COLO829 (cell line): ENCODE measurements around the gene PAQR4.

ENCODE experiments used
- DNase-seq: peaks from one replicate; pipeline ENCODE4 v3.0.0; 2012; ENCODE audit warnings: low spot score

PAQR4 gene

DNA sequence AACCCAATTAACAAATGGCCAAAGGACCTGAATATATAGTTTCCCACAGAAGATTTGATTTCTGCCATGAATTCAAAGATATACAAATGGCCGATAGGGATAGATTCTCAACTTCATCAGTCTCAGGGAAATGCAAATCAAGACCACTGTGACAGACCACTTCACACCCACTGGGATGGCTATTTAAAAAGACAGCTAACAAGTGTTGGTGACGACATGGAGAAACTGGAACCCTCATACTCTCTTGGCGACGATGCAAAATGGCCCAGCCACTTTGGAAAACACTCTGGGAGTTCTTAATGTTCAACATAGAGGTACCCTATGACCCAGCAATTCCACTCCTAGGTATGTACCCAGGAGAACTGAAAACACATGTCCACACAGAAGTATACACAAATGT, 22.5 kb upstream of the PAQR4 start:
- no peak for DNase-seq

DNA sequence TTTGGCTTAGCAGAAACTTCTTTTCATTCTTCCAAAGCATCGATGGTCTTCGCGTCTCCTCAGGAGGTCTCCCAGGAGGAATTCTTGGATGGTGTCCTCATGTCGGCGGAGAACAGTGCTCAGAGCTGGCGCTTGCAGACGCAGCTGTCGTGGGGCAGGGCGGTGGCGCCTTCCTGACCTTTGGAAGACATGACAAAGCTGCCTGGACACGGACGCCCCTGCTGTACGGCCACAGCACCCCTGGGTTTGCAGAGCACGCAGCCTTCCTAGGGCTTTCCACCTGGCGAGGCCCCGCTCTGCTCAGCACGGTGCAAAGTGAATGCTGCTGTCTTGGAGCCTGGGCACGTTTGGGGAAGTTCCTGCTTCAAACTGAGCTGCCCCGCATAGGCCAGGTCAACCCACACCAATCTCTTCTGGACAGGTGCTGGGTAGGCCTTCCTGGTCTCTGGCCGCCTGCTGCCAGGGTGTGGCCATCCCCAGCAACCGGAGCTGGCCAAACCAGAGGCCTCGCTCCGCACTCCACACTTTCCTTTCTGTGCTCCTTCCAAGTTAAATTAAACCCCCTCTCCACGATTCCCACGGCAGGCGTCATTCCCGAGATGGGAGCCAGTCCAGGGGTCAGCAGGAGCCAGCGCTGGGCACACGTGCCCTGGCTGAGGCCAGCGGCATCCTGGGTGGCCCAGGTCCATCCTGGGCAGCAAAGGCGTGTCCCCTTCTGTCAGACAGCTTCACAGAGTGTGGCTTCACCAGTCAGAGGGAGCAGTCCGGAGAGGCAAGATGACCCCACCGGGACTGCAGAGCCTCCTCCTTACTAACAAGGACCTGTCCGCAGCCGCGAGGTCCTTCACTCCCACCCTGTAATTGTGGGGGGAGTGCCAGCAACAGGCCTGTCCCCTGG, 20.1 kb upstream of the PAQR4 start:
- no peak for DNase-seq

DNA sequence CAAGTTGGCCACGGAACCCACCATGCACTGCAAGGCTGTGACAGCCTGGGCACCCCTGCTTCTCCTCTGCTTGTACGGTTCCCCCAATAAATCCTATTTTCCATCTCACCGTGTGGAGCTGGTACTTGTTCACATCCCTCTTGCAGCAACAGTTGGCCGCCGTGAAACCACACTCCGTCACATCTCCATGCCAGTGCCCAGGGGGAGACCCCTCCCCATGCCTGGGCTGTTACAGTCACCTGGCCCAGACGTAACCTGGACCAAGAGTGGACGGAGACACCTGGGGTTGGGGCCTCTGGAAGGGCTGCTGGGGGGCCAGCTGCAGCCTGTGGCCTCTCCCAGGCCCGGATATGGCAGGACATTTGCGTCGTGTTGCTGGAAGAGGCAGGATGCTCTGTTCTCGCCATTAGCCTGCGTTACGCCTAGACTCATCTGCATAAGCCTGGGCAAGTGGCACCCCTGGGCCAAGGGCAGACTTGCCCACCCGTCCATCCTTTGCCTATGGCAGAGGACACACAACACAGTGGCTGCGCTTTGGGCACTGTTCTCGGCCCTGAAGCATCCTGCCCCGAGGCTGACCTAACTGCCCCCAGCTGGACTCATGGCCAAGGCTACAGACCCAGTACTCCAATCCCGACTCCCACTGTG, 19.3 kb upstream of the PAQR4 start:
- no peak for DNase-seq

DNA sequence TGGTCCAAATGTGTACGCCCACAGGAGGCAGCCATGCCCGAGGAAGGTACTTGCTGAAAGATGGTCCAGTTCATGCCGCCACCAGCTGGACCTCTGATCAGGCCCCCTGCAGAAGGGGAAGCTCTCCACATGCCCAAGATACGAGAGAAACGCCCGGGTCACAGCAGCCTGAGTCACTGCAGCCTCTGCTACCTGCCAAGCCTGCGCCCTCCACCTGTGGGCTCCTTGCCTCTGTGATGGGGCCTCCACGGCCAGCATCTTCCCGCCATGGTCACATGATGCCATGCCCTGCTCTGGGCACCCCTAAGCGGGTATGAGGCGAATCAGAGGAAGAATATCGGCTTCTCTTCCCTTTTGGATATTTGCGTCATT, 18.8 kb upstream of the PAQR4 start:
- DNase-seq, result no peak

DNA sequence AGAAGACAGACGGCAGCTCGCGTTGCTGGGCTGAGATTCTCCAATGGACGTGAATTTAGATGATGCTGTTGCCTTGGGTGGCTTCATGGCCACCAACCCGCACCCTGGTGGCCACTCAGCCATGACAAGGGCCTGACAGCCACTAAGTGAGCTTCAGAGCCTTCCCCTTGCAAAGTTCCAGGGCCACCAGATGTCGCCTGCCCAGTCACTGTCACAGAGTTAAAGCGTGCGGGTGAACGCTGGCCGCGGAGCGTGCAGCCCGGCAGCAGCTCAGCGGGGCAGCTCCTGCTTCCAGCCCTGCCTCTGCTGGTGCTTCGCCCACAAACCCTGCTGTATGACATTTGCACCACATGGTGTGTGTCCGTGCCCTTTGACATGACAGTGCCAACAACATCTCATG, 18.4 kb upstream of the PAQR4 start:
- DNase-seq, result no peak

DNA sequence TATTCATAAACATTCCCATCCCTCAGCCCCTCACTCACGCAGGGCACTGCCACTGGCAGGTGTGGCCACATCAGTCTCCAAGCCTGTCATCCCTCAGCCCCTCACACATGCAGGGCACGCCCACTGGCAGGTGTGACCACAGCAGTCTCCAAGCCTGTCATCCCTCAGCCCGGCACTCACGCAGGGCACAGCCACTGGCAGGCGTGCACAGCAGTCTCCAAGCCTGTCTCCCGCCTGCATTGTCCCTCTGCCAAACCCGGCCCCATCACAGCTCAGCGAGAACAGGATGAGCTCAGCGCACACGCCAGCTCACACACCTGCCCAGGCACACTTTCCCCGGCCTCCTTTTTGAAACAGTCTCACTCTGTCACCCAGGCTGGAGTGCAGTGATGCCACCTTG, 16.5 kb upstream of the PAQR4 start:
- DNase-seq, result no peak

DNA sequence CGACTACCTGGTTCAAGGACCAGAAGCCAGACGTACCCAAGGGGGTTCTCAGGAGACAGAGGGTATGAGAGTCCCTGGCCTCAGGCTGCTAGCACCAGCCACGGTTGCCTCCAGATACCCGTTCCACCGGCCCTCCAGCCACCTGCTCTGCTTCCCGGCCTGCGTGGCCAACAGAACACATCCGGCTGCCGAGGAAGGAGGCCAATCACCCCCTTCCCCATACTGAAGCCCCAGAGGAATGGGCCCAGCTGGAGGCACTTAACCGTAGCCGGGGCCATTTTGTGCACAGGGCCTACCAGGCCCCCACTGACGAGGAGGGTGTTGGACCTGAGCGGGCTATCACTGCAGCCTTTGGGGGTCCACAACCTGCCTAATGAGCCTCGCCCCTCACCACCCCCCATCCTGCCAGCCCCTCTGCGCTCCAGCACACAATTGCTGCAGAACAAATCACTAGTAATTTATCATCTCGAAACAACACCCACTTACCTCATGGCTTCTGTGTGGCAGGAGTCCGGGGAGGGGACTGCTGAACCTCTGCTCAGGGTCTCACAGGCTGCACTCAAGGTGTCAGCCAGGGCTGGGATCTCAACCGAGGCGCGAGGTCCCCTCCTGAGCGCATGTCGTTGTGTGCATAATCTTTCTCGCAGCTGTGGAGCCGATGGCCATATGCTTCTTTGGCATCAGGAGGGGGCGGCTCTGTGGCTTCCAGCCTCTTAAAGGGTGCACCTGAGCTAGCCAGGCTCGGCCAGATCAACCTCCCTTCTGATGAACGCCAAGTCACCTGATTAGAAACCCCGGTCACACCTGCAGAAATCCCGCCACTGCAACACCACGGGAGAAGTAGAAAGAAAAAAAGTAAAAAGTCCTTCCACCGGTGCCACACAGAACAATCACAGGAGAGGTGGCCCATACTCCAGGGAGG, 15.2 kb upstream of the PAQR4 start:
- no peak for DNase-seq

DNA sequence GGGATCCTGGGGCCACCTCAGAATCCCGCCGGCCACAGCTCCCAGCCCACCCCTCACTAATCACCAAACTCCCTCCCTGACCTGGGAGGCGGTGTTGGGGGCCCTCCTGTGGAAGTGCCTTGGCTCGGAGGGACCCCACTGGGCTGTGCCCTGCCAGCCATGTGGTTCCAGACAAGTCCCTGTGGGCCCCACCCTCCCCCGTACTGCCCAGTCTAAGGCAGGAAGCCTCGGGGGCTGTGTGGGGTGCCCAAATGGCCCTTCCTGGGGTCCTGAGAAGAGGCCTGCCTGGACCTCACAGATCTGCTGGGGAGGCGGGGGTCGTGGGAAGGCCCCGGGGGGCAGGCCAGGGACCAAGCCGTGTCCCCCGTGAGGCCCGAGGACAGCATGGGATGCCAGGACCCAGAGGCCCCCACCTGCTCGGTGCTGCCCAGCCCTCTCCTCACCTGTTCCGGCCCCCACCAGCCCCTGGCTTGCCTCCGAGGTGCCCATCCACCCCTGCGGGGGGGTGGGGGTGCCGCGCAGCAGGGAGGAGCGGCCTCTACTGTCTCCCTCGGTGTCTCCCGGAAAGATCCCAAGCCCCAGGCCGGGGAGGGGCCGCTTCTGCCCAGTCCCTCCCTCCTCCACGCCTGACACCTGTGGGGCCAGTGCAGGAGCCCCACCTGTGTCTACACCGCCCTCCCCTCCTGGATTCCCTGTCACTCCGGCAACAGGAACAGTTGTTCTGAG, 14.3 kb upstream of the PAQR4 start:
- no peak for DNase-seq

DNA sequence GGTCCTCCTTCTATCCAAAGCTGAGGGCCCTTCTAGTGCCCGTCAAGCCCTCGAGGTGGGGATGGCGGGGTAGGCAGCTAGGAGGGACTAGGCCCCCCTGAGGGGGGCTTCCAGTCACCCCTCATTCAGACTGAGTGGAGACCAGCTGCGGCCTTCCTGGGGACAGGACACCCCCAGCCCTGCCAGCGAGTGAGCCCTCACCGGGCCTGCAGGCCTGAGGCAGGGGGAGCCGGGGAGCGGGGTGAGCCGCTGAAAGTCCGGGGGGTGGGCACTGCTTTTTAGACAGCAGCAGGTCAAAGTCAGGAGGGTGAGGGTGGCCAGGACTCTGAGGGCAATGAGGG, 13.7 kb upstream of the PAQR4 start:
- DNase-seq, result no peak

DNA sequence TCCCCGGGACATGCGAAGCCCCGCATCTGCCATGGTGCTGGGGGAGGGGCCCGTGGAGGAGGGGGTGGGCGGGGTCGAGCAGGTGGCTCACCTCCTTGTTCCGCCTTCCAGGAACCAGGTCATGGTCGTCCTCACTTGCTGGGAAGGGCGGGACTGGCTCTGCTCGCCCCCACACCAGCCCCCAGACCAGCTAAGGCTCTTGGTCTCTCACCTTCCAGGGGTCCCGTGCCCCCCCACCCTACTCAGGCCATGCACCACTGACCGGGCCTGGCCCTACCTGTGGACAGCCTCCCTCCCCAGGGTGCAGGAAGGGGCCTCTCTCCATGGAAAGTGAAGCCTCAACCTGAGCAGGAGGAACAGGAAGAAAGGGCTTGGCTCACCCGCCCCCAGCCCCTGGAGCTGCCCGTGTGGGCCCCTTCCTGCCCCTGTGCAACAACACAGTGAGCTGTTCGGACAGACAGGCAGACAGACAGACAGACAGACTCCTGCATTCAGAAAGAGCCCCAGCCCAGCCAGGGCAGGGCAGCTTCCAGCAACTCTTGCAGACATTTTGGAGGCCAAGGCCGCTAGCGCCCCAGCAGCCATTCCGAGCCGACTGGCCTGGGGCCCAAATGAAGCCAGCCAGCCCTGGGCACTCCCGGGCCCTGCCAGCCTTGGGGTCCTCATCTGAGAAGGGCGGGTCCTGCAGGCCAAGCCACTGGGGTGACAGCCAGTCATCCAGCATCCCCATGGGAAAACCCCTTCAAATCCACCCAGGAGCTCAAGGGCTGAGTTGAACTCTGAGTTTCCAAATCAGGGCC, 13.2 kb upstream of the PAQR4 start:
- no peak for DNase-seq

DNA sequence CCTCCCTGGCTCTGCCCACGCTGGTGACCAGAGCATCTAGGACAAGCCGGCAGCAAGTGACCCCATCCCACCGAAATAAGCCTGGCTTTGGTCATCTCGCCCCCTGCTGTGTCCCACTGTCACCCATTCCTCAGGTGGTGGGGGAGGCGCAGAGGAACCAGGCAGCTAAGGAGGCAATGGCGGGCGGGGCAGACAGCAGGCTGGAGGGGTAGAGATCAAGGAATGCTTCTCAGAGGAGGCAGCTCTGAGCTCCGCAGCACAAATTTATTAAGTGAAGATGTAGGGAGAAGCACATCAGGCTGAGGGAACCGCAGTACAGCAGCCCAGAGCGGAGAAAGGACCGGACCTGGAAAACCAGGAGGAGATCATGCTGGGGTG, 12.6 kb upstream of the PAQR4 start:
- no peak for DNase-seq

DNA sequence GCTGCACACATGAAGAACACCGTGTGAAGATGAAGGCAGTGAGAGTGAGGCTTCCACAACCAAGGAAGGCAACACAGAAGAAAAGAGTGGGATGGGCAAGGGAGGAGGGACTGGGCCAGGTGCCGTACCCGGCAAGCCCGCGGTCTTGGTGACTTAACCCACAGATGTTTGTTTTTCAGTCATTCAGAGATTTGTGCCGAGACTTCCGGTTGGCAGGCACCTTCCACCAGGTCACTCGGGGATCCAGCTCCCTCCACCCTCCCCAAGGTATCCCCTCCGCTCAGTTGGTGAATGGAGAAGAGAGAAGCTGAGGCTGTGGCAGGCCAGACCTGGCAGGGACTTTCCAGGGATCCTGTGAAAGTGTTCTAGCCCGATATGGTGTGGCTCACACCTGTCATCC, 9.9 kb upstream of the PAQR4 start:
- no peak for DNase-seq

DNA sequence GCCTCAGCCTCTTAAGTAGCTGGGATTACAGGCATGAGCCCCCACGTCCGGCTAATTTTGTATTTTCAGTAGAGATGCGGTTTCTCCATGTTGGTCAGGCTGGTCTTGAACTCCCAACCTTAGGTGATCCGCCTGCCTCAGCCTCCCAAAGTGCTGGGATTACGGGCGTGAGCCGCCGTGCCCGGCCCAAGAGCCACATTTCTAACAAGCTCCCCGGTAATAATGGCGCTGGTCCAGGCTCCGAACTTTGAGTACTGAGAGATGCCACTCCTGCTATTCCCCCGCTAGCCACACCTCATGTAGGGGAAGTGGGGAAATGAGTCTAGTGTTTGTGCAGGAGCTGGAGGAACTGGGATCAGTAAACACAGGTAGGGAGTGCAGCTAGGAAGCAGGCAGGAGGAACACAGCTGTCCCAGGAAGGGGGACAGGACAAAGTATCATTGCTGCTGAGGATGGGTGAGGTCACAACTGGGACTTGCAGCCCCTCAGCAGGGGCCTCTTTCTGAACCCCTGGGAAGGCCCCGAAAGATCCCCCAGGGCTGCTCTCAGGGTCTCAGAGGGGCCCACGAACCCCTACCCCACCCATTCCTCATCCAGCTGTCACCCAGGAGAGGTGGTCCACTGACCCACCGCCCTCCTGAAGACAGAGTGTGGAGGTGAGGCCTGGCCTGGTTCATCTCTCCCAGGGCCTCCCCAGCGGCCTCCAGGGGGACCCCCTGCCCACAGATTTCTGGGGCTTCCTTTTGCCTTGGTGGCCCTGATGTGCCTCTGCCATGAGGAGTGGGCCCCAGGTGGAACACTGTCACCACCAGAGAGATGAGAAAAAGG, 8.8 kb upstream of the PAQR4 start:
- no peak for DNase-seq

DNA sequence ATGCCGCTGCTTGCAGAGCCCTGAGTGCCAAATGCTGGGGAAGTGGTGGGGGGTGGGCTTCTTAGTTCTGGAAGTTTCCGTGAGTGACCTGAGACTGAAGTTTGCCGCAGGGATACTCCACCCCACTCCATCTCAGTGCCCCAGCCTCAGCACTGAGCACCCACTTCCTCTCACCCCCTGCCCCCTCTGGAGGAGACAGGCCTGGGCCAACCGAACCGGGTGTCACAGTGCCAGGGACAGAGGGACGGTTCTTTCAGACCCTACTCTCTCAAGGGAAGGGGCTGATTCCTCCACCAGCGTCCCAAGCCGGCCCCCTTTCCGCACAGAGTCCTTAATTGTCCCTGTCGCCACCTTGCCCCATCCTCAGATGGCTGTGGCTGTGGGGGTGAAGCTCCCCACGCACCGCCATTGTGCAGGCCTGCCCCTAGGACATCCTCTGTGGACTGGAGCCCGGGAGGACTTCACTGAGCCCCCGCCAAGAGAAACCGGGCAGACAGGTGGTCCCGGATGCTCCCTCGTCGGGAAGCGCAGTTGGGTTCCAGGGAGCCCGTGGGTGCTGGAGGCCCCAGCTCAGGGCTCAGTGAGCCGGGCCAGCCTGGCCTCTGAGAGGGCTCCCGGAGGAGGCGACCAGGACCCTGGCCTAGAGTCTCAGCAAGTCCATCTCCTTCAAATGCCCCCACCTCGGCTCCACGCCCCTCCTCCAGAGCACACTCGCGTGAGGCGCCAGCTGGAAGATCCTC, 6.6 kb upstream of the PAQR4 start:
- no peak for DNase-seq

DNA sequence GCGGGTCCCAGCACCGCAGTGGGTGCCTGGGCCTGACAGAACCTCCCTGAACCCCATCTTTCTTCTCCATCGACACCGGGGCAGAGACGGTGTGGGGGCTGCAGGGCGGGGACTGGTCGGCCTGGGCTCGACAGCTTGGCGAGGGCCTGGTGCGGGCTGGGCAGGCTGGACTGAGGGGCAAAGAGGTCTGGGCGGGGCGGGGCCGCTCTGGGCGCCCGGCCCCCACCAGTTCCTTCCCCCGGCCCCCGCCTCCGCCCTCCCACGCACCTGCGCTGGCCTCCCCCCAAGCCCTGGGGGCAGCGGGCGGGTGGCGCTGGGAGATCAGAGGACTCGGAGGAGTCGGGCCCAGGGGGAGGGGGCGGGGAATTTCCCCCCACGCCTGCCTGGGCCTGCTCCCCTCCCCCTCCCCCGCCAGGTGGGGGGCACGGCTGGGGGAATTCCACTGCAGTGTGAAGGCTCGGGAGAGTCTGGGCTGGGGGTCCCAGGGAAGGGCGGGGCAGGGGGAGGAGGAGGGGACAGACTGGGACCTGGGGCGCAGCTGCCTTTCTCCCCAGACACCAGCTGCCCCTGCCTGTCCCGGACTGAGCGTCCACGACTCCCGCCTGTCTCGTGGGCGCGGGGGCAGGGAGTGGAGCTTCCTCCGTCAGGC, 6.0 kb upstream of the PAQR4 start:
- DNase-seq, result no peak

DNA sequence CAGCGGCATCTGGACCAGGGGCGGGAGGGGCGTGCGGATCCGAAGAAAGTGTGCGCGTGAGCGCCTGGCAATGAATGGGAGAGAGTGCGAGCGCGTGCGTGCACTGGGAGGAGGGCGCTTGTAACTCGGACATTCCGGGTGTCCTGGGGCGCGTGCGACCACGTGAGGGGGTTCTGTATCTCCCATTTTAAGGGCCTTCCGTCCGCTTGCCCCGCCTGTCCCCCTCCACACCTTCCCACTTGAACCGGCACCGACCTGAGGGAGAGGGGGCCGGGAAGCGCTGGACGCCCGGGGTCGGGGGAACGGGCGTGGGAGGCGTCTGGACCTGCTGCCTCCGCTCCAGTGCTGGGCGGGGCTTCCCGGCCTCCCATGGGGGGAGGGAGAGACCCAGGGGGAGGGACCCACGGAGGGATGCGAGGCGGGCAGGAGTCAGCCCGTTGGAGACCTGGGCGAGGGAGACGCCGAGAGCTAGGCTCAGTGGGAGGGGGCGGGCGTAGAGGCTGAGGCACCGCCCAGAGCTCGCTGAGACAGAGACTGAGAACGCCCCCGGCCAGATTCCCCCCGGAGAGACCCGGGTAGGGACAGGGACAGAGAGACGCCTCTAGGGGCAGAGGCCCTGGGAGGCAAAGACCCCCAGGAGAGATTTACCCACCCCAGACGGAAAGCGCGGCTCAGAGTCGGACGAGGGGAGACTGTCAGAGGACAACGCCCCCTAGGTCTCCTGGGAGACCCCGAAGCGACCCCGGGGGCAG, 5.2 kb upstream of the PAQR4 start, which contains the start of gene KREMEN2:
Gene KREMEN2 (plus strand): TSS at position 553 of the 752 bp plus-strand sequence. CDS start 246 bp downstream, outside the sequence.
- DNase-seq, result no peak

DNA sequence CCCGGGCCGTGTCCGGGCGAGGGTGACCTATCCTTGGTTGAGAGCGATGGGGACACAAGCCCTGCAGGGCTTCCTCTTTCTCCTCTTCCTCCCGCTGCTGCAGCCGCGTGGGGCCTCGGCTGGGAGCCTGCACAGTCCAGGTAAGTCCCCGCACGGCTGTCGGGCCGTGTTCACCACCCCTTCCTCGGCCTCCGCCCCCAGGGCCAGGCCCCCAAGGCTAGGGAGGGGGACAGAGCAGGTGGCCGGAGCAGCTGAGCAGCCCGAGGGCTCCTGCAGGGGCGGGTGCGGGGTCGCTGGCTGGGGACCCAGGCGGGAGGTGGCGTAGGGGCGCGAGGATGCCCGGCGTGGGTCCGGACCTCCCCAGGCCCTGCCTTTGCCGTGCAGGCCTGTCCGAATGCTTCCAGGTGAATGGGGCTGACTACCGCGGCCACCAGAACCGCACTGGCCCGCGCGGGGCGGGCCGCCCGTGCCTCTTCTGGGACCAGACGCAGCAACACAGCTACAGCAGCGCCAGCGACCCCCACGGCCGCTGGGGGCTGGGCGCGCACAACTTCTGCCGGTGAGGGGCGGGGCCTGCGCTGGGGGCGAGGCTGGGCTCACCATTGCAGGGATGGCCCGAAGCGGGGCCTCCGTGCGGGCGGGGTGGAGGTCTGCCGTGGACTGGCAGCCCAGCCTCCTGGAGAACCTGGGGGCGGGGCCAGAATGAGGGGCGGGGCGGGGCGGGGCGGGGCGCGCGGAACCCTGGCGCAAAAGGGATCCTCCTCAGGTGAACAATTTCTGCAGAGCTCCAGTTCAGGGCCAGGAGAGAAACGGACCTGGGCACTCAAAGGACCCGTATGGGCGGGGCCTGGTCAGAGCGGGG, 4.4 kb upstream of the PAQR4 start:
- DNase-seq, result peak; percentile 89
